GM19239 (cell line): ENCODE measurements around the gene SPARC.
"Not testable (repeated sequence)": the region's sequence is repeated elsewhere in the genome, so short reads cannot be mapped to it uniquely, and the experiment has no call there.

Experiments used
- DNase-seq: peaks from one replicate; pipeline ENCODE4 v3.0.0; 2011; ENCODE audit warnings: low spot score; ENCODE audit not compliant: insufficient read length
- FAIRE-seq: peaks from 2 replicates; lab custom pipeline; 2011; peaks lifted over from hg19 to GRCh38; lab: Jason Lieb, UNC

SPARC gene

DNA sequence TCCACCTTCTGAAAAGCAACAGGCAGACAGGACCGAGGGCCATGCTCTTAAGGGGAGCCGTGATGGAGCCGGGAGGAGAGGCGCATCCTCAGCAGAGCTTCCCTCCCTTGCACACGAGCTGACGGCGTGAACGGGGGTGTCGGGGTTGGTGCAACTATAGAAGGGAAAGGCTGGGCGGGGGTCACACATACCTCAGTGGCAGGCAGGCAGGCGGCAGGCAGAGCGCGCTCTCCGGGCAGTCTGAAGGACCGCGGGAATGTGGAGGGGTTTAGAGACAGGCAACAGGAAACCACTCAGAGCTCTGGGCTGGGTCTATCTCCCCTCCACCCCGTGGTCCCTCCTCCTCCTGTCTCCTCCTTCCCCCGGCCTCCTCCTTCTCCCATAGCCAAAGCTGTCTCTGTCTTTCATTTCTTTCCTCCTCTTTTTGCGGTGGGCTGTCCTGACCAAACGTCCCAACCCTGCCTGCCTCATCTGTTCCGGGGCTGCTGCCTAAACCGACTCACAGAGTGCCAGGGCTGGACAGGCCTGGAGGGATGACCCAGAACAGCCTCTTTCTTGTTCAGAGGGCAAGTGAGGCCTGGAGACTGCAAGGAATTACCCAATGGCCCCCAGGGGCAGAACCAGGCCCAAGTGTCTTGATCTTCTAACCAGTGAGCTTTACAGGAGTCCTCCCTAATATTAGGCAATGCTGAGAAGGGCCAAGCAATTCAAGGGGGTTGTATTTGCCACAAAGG, at the start of gene SPARC:
Gene SPARC (minus strand): TSS at position 242 of the 734 bp plus-strand sequence. CDS start 10,727 bp downstream, outside the sequence.
- FAIRE-seq: peak; percentile 80
- DNase-seq: peak; percentile 20

DNA sequence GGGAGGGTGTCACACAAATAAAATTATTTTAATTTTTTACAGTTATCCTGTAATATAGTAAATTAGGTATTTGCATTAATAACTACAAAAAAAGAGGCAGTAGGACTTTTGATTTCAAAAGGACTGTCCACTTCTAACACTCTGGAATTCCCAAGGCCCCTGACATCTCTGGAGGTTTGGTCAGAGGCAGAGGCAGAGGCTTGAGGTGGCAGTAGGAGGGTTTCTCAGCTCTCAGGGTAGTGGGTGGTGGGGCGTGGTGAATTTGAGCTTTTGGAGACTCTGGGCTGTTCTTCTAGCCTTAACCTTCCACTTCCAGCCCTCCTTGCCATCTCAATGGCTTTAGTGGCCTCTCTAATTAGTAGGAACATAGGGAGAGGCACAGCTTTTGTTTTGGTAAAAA, 48.9 kb upstream of the SPARC start:
- no peak for FAIRE-seq

DNA sequence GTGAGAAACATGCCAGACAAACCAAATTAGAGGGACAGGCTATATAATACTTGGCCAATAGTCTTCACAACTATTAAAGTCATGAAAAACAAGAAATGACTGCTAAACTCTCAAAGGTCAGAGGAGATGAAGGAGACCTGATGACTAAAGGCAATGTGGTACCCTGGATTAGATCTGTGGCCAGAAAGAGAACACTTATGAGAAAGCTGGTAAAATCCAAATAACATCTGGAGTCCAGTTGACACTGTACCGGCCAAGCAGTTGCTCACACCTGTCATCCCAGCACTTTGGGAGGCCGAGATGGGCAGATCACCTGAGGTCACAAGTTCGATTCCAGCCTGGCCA, 47.3 kb upstream of the SPARC start:
- FAIRE-seq: no peak

More for the DNA sequence above, 48.9 kb upstream of the SPARC start:
- DNase-seq: no peak

GRCh38 chr5:151733358-151734063, 46.8 kb upstream of the SPARC start:
- FAIRE-seq (no peak), DNase-seq (no peak)

More for the DNA sequence above, 47.3 kb upstream of the SPARC start:
- no peak for DNase-seq

DNA sequence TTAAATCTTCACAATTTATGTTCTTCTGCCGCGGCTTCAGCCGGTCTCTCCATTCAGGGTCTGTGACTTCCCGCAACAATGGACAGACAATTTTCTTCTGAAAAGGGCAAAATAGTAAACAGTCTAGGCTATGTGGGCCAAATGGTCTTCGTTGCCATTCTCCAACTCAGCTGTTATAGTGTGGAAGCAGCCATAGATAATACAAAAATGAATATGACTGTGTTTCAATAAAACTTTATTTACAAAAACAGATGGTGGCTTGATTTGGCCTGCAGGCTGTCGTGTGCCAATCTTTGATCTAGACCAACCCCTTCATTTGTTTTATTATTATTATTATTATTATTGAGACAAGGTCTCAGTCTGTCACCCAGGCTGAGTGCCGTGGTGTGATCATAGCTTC, 43.7 kb upstream of the SPARC start:
- DNase-seq (no peak), FAIRE-seq (no peak)

DNA sequence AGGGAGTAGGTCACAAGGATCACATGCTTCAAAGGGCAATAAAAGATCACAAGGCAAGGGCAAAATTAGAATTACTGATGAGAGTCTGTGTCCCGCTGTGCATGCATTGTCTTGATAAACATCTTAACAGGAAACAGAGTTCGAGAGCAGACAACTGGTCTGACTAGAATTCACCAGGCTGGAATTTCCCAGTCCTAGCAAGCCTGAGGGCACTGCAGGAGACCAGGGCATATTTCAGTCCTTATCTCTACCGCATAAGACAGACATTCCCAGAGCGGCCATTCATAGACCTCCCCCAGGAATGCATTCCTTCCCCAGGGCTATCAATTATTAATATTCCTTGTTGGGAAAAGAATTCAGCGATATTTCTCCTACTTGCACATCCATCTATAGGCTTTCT, 42.9 kb upstream of the SPARC start:
- not testable (repeated sequence) for DNase-seq, FAIRE-seq

DNA sequence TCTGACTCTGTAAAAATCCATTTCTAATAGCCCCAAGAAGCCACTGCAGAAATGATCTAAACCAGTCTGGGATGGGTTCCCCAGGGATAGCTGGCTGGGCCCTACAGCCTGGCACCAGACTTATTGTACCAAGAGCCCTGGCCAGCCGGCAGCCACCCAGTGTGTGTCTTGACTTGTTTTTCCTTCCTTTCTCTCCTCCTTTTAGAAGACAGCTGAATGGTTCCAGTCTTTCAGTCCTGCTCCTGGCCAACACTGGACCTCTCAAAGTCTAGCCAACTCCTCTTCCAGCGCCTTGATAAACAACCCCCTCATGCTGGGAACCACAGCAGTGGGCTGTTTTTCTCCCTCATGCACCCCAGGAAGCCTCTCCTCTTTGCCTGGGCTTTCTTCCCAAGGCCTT, 37.6 kb upstream of the SPARC start:
- DNase-seq: no peak
- no peak for FAIRE-seq

GRCh38 chr5:151722546-151722945, 35.8 kb upstream of the SPARC start:
- DNase-seq: no peak
- FAIRE-seq: no peak

GRCh38 chr5:151721812-151722391, 35.2 kb upstream of the SPARC start:
- FAIRE-seq: no peak
- no peak for DNase-seq

DNA sequence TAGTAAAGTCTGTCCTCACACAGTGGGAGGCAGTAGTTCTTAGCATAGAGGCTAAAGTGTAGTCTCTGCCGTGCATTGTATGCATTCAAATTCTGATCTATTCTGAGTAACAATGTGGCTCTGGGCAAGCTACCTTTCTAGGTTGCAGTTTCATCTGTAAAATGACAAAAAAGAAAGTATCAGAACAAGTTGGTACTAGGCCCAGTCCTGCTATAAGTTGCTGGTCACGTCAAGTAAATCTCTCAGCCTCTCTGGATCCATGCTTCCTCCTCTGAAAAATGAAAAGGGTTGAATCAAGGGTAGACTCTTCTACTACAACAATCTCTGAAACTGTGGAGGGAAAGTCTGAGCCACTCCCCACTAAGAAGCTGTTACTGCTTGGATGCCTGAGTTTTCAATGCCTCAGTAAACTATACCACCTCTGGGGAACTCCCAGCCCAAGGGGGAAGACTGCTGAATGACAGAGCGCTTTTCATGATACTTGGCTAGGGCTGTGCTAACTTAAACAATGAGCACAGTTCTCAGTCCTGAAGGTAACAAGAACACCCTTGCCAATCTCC, 34.5 kb upstream of the SPARC start:
- FAIRE-seq: peak; percentile 99
- peak; percentile 53 for DNase-seq

GRCh38 chr5:151720215-151720614, 33.5 kb upstream of the SPARC start:
- DNase-seq (no peak), FAIRE-seq (no peak)

GRCh38 chr5:151719228-151720000, 32.7 kb upstream of the SPARC start:
- FAIRE-seq (peak; percentile 92), DNase-seq (no peak)

DNA sequence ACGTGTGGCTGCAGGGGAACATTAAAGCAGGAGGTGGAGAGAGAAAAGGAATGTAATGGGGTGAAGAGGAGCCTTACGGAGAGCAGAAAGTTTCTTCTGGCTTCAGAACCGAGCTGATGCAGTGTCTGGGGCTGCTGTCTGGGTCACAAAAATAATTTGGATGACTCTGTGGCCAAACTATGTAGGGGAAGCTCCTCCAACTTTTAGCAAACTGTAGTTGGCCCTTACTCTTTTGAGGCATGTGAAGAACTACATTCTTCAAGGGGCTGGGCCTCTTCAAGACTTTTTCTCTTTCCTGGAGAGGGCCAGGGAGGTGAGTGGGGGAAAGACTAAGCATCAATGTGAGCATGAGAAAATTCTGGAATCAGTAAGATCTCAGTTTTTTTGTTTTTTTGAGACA, 31.9 kb upstream of the SPARC start:
- DNase-seq (no peak), FAIRE-seq (peak; percentile 65)

- no peak for DNase-seq
- no peak for FAIRE-seq
These were observed 31.4 kb upstream of the SPARC start for GRCh38 chr5:151718153-151718552.

GRCh38 chr5:151717416-151717815, 30.7 kb upstream of the SPARC start:
- FAIRE-seq (no peak), DNase-seq (no peak)

- DNase-seq: no peak
- no peak for FAIRE-seq
These were observed 22.5 kb upstream of the SPARC start for GRCh38 chr5:151709109-151709735.

DNA sequence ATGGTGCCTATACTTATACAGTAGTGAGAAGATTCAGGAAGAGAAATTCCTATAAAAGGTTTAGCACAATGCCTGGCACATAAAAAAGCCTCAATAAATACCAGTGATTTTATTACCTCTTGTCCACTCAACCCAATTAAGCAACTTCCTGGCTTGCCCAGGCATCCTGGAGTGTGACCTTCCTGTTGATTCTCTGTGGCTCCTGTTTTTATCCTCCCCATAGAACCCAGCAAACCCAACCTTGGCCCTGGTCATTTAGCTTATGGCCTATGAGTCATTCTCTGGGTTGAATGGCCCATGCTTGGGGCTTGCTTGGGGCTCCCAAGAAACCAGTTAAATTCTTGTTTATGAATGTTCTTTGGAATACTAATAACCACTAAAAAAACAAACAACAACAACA, 21.4 kb upstream of the SPARC start:
- FAIRE-seq (no peak), DNase-seq (no peak)

DNA sequence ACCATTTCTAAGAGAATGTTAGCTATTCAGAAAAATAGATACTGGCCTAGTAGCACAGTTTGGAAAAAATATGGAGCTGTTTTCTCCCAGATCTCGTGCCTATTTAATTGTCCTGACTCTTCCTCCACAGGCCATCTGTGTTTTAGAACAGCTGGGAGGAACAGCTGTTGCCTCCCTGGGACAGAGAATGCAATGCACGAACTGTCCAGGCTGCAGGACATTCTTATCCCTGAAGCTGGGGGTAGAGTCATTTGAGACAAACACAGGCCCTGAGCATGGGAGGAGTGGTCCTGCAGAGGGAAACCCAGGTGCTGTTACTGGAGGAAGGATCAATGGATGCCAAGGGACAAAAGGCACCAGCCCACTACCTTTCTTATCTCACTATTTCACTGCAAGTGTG, 20.9 kb upstream of the SPARC start:
- DNase-seq (no peak), FAIRE-seq (no peak)

GRCh38 chr5:151706906-151707305, 20.2 kb upstream of the SPARC start:
- DNase-seq (no peak), FAIRE-seq (no peak)

GRCh38 chr5:151703780-151704179, 17.1 kb upstream of the SPARC start:
- FAIRE-seq (no peak), DNase-seq (no peak)
